Hepatocyte (in vitro differentiated cells): ENCODE measurements around the gene OR10A3.

ENCODE experiments used
- EZH2phosphoT487 ChIP-seq: fragments of 200-600 bp; sonication (generic); IDR thresholded peaks from one replicate; pipeline ENCODE4 v1.6.1; 2018; ENCODE audit warnings: antibody characterized with exemption, mild to moderate bottlenecking, low read depth, moderate library complexity; ENCODE audit not compliant: unreplicated experiment, severe bottlenecking
- TF ChIP-seq, protein P1 (sequence below): fragments of 200-600 bp; sonication (generic); IDR thresholded peaks from 2 replicates; pipeline ENCODE4 v1.5.1; 2016; ENCODE audit warnings: antibody characterized with exemption, mild to moderate bottlenecking; ENCODE audit not compliant: poor library complexity

- TF ChIP-seq, protein P1, sequence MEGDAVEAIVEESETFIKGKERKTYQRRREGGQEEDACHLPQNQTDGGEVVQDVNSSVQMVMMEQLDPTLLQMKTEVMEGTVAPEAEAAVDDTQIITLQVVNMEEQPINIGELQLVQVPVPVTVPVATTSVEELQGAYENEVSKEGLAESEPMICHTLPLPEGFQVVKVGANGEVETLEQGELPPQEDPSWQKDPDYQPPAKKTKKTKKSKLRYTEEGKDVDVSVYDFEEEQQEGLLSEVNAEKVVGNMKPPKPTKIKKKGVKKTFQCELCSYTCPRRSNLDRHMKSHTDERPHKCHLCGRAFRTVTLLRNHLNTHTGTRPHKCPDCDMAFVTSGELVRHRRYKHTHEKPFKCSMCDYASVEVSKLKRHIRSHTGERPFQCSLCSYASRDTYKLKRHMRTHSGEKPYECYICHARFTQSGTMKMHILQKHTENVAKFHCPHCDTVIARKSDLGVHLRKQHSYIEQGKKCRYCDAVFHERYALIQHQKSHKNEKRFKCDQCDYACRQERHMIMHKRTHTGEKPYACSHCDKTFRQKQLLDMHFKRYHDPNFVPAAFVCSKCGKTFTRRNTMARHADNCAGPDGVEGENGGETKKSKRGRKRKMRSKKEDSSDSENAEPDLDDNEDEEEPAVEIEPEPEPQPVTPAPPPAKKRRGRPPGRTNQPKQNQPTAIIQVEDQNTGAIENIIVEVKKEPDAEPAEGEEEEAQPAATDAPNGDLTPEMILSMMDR: no peak
- TF ChIP-seq EZH2phosphoT487: no peak
Measured at GRCh38 chr11:7910286-7910788, 31.2 kb downstream of the OR10A3 start.
